ENCODE measurements around the gene HEPN1. TPM values are rescaled to one million over a fixed set of nuclear protein-coding genes. Genes with fewer than 3 reads are reported as not detected.

Gene HEPN1
- total and polyA plus RNA-seq, 9 of the 15 experiments (the other 6 are each of a cell fraction or from before 2014, with no cell fraction given) = not detected

- no peak for TF ChIP-seq HINFP (tag; conservative IDR thresholded peaks at IDR 0.05; ENCODE audit: low read depth)
- no peak for TF ChIP-seq ZFP36 (IDR thresholded peaks at IDR 0.05; ENCODE audit: low read depth, low read length, partially characterized antibody)
- no peak for TF ChIP-seq RBM34 (IDR thresholded peaks at IDR 0.05; ENCODE audit: borderline replicate concordance, insufficient read depth, low read length)
- TF ChIP-seq, protein P1, sequence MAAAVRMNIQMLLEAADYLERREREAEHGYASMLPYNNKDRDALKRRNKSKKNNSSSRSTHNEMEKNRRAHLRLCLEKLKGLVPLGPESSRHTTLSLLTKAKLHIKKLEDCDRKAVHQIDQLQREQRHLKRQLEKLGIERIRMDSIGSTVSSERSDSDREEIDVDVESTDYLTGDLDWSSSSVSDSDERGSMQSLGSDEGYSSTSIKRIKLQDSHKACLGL (CRISPR knock-in tag; IDR thresholded peaks at IDR 0.05; ENCODE audit: borderline replicate concordance, poor library complexity, severe bottlenecking) = no peak
- TF ChIP-seq HDAC3 (IDR thresholded peaks at IDR 0.05; ENCODE audit: borderline replicate concordance, partially characterized antibody) = no peak
- TF ChIP-seq PHB (CRISPR knock-in tag; IDR thresholded peaks at IDR 0.05) = no peak
- peak; percentile 68 for TF ChIP-seq EGR1 (conservative IDR thresholded peaks at IDR 0.05)
- TF ChIP-seq, protein P2, sequence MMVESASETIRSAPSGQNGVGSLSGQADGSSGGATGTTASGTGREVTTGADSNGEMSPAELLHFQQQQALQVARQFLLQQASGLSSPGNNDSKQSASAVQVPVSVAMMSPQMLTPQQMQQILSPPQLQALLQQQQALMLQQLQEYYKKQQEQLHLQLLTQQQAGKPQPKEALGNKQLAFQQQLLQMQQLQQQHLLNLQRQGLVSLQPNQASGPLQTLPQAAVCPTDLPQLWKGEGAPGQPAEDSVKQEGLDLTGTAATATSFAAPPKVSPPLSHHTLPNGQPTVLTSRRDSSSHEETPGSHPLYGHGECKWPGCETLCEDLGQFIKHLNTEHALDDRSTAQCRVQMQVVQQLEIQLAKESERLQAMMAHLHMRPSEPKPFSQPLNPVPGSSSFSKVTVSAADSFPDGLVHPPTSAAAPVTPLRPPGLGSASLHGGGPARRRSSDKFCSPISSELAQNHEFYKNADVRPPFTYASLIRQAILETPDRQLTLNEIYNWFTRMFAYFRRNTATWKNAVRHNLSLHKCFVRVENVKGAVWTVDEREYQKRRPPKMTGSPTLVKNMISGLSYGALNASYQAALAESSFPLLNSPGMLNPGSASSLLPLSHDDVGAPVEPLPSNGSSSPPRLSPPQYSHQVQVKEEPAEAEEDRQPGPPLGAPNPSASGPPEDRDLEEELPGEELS (CRISPR knock-in tag; IDR thresholded peaks at IDR 0.05; ENCODE audit: borderline replicate concordance) = no peak
- TF ChIP-seq ZNF347 (CRISPR knock-in tag; IDR thresholded peaks at IDR 0.05; ENCODE audit: low read depth) = no peak
- no peak for TF ChIP-seq KHSRP (IDR thresholded peaks at IDR 0.05)
- TF ChIP-seq, protein P3, sequence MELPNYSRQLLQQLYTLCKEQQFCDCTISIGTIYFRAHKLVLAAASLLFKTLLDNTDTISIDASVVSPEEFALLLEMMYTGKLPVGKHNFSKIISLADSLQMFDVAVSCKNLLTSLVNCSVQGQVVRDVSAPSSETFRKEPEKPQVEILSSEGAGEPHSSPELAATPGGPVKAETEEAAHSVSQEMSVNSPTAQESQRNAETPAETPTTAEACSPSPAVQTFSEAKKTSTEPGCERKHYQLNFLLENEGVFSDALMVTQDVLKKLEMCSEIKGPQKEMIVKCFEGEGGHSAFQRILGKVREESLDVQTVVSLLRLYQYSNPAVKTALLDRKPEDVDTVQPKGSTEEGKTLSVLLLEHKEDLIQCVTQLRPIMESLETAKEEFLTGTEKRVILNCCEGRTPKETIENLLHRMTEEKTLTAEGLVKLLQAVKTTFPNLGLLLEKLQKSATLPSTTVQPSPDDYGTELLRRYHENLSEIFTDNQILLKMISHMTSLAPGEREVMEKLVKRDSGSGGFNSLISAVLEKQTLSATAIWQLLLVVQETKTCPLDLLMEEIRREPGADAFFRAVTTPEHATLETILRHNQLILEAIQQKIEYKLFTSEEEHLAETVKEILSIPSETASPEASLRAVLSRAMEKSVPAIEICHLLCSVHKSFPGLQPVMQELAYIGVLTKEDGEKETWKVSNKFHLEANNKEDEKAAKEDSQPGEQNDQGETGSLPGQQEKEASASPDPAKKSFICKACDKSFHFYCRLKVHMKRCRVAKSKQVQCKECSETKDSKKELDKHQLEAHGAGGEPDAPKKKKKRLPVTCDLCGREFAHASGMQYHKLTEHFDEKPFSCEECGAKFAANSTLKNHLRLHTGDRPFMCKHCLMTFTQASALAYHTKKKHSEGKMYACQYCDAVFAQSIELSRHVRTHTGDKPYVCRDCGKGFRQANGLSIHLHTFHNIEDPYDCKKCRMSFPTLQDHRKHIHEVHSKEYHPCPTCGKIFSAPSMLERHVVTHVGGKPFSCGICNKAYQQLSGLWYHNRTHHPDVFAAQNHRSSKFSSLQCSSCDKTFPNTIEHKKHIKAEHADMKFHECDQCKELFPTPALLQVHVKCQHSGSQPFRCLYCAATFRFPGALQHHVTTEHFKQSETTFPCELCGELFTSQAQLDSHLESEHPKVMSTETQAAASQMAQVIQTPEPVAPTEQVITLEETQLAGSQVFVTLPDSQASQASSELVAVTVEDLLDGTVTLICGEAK (IDR thresholded peaks at IDR 0.05) = peak; percentile 67
- TF ChIP-seq, protein P3 (CRISPR knock-in tag; IDR thresholded peaks at IDR 0.05) = no peak
- peak; percentile 82 for TF ChIP-seq GABPB1 (CRISPR knock-in tag; IDR thresholded peaks at IDR 0.05)
- peak; percentile 91 for TF ChIP-seq HNRNPL (IDR thresholded peaks at IDR 0.05; ENCODE audit: low read depth, low read length)
These were observed 42.9 kb upstream of the HEPN1 start (continued) for GRCh38 chr11:124875943-124876817.

All from K562 (cell line).